HG03045 (cell line): Measurements from ENCODE around the gene FAM187B.

Source experiments
- ATAC-seq: cut with Tn5 transposase; IDR thresholded peaks from one replicate; pipeline ENCODE4 v1.9.1; 2021; ENCODE audit warnings: mild to moderate bottlenecking, moderate library complexity; ENCODE audit not compliant: unreplicated experiment

The FAM187B gene

GRCh38 chr19:35179830-35180229, 48.7 kb downstream of the FAM187B start:
- ATAC-seq: no peak

DNA sequence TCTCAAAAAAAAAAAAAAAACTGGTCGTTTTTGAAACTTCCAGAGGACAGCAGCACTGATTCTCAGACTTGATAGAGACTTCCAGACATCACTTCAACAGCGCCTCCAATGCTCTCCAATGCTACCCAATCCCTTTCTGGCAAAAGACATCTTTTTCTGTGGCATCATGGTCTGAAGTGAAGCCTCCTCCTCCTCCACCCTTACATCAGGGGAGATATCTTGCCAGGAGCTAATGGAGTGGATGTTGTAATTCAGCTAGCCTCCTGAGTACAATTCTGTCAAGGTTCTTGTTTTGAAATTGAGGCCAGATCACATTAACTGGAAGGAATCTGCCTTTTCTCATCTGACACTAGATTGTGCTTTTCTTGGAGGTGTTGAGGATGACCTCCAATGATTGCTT, 49.8 kb downstream of the FAM187B start:
- no peak for ATAC-seq

DNA sequence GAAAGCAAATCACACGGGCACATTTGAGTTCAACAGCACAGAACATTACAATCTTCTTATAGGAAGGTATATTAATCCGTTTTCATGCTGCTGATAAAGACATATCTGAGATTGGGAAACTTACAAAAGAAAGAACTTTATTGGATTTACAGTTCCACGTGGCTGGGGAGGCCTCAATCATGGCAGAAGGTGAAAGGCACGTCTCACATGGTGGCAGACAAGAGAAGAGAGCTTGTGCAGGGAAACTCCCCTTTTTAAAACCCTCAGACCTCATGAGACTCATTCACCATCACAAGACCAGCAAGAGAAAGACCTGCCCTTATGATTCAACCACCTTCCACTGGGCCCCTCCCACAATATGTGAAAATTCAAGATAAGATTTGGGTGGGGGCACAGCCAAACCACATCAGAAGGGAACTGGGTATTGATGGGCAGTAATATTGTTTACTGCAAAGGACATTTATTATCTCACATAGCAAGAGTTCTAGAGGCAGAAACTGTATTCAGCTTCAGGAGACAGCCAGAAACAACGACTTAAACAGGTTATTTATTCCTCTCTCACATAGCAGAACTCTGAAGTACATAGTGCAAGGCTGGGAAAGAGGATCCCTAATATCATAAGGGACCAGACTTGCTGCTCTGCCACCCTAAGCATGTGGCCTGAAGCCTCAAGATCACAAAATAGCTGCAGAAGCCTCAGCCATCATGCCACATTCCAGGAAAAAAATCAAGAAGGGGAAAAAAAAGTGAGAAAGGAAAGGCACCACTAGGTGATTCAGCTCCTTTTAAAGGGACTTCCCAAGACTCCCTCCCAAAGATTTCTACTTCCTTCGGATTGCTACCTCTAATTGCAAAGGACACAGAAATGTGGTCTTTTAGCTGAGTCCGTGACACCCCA, 50.9 kb downstream of the FAM187B start:
- ATAC-seq: no peak

DNA sequence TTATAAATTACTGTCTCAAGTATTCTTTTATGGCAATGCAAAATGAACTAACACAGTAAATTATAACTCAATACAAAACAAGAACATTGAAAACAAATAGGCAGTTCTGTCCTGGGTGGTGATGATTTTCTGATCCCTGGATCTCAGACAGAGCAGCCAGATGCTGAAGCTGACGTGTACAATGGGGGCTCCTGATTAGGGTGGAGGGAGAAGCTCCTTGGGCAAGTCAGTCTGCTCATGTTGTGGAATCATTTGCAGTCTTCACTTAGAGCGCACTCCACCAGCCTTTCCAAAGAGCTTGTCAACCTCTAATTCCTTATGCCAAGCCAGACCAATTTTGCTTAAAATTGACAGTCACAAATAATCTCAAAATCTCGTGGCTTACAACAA, 52.4 kb downstream of the FAM187B start:
- ATAC-seq: no peak
